D721Med (cell line): ENCODE data around the gene NBEAL1.
"Not testable (repeated sequence)": the region's sequence is repeated elsewhere in the genome, so short reads cannot be mapped to it uniquely, and the experiment has no call there.

Source experiments
- DNase-seq: peaks from one replicate; pipeline ENCODE4 v3.0.0; 2011; ENCODE audit warnings: low spot score; ENCODE audit not compliant: insufficient read length
- FAIRE-seq: peaks from 2 replicates; lab custom pipeline; 2011; peaks lifted over from hg19 to GRCh38; lab: Jason Lieb, UNC
- CTCF ChIP-seq: IDR thresholded peaks from 2 replicates; pipeline ENCODE4 v1.5.1; 2012; ENCODE audit warnings: mild to moderate bottlenecking, control low read depth; ENCODE audit not compliant: insufficient read depth; ENCODE audit errors: missing control alignments

The NBEAL1 gene

GRCh38 chr2:203062126-203062525 is 47.5 kb downstream of the NBEAL1 start:
- no peak for FAIRE-seq
- TF ChIP-seq CTCF, result no peak
- DNase-seq, result no peak

- FAIRE-seq, DNase-seq: not testable (repeated sequence)
Measured at GRCh38 chr2:203066519-203067091, 51.9 kb downstream of the NBEAL1 start.

DNA sequence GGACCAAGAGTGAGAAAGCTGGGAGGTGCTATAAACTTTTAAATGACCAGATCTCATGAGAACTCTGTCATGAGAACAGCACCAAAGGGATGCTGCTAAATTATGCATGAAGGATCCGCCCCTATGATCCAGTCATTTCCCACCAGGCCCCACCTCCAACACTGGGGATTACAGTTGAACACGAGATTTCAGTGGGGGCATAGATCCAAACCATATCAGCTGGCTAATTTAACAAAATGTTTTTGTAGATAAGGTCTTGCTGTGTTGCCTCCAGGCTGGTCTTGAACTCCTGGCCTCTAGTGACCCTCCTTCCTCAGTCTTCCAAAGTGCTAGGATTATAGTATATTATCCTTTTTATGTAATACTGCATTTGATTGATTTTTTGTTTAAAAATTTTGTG is 56.0 kb downstream of the NBEAL1 start:
- FAIRE-seq (no peak), DNase-seq (no peak)
- no peak for TF ChIP-seq CTCF

GRCh38 chr2:203071148-203071547 is 56.5 kb downstream of the NBEAL1 start:
- DNase-seq (no peak), FAIRE-seq (no peak)
- TF ChIP-seq CTCF, result no peak

DNA sequence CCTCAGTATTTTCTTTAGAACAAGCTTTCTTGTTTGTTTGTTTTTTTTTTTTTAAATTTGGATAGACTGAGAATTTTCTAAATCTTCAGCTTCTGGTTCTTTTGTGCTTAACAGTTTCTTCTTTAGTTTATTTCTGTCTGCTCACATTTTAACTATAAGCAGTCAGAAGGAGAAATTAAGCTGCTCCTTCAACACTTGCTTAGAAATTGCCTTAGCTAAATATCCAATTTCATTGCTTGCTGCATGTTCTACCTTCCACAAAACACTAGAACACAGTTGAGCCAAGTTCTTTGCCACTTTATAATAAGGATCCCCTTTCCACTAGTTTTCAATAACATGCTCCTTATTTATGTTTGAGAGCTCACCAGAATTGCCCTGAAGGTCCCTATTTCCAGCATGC is 57.7 kb downstream of the NBEAL1 start:
- FAIRE-seq (no peak), DNase-seq (no peak)
- TF ChIP-seq CTCF, result no peak

GRCh38 chr2:203077451-203077850 is 62.8 kb downstream of the NBEAL1 start:
- FAIRE-seq, result no peak
- DNase-seq, result no peak
- no peak for TF ChIP-seq CTCF

- no peak for TF ChIP-seq CTCF
- DNase-seq (no peak), FAIRE-seq (no peak)
Measured at GRCh38 chr2:203080447-203081045, 65.9 kb downstream of the NBEAL1 start.

- DNase-seq, result no peak
- FAIRE-seq, result no peak
- TF ChIP-seq CTCF, result no peak
Measured at GRCh38 chr2:203083328-203083727, 68.7 kb downstream of the NBEAL1 start.

DNA sequence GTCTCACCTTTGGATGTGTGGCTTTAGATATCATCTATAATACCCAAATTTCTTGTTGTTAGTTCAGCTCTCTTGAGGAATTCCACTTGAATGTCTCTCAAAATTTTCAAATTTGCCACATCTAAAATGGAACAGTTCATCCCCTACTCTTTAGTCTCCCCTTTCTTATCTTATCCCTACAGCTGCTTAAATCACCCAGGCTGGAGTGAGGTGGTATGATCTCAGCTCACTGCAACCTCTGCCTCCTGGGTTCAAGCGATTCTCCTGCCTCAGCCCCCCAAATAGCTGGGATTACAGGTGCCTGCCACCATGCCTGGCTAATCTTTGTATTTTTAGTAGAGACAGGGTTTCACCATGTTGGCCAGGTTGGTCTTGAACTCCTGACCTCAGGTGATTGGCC is 71.7 kb downstream of the NBEAL1 start:
- peak; percentile 58 for FAIRE-seq
- DNase-seq, result not testable (repeated sequence)

GRCh38 chr2:203090721-203091120 is 76.0 kb downstream of the NBEAL1 start:
- not testable (repeated sequence) for FAIRE-seq, DNase-seq
